IPS-15b (cell line): ENCODE measurements around the gene NXPH2.

Source experiments
- H3K27me3 ChIP-seq: one replicate; pipeline ENCODE4 v1.6.1; 2013; ENCODE audit warnings: low read length; ENCODE audit not compliant: control insufficient read depth, insufficient read depth
- H3K36me3 ChIP-seq: one replicate; pipeline ENCODE4 v1.6.1; 2013; ENCODE audit warnings: low read length; ENCODE audit not compliant: control insufficient read depth, insufficient read depth
- H3K4me1 ChIP-seq: one replicate; pipeline ENCODE4 v1.6.1; 2013; ENCODE audit warnings: mild to moderate bottlenecking, low read length; ENCODE audit not compliant: control insufficient read depth, insufficient read depth
- H3K4me3 ChIP-seq: one replicate; pipeline ENCODE4 v1.5.1; 2013; ENCODE audit warnings: low read depth, low read length
- H3K9ac ChIP-seq: one replicate; pipeline ENCODE4 v1.6.1; 2013; ENCODE audit warnings: low read depth, mild to moderate bottlenecking, low read length
- H3K9me3 ChIP-seq: one replicate; pipeline ENCODE4 v1.6.1; 2013; ENCODE audit warnings: mild to moderate bottlenecking, low read length; ENCODE audit not compliant: control insufficient read depth, insufficient read depth

The NXPH2 gene

DNA sequence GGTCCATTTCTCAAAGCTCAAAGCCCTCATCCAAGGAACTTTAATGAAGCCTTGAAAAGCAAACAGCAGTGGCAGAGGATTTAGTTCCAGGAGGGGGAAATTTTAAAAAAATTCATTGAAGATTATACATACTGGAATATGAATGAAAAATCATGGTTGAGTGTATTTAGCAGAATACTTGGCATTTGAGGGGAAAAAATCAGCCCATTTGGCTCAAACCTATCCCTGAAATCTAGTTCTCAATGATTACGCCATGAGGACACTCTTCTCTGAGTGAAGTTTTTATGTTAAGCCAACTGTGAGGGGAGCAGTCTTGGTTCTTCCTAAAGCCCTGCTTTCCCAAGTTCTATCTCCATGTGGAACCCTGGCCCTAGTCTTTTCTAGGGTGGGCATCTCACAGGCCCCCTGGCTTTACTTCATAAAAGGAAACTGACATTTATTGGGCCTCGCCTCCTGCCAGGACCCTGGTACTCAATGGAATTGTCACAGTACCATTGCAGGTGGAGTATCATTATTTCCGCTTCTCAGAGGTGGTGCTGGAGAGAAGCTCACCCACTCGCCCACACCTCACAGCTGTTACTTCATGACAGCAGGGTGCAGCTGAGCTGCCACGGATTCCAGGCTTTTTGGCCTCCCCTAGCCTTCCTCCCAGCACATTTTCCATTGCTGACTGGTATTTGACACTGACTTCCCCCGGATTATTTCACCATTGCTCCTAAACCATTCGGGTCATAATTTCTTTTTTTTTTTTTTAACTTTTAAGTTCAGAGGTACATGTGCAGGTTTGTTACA, 56.8 kb downstream of the NXPH2 start:
- Histone ChIP-seq H3K9me3 (no peaks in the 10 kb centered on the region), H3K4me1 (peaks cover 2% of the 10 kb centered on the region), H3K27me3 (no peaks in the 10 kb centered on the region), H3K36me3 (no peaks in the 10 kb centered on the region), H3K9ac (no peak overlapping the region), H3K4me3 (no peak overlapping the region)

DNA sequence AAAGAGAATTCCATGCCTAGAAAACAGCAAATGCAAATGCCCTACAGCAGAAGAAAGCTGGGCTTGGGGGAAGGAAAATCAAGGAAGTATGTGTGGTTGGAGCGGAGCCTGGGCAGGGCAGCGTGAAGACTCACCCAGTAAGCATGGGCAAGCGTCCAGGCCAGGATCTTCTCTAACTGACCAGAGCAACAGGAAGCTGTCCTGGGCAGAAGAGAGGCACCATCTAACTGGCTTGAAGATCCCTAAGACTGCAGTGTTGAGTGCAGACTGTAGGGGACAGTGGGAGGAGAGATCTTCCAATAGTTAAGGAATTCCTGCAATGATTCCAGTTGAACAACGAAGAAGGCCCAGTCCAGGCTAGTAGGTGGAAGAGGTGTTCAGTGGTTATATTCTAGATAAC, 57.9 kb downstream of the NXPH2 start:
- Histone ChIP-seq H3K4me3 (no peak overlapping the region), H3K27me3 (no peaks in the 10 kb centered on the region), H3K9ac (no peak overlapping the region), H3K9me3 (no peaks in the 10 kb centered on the region), H3K4me1 (peaks cover 2% of the 10 kb centered on the region), H3K36me3 (no peaks in the 10 kb centered on the region)

DNA sequence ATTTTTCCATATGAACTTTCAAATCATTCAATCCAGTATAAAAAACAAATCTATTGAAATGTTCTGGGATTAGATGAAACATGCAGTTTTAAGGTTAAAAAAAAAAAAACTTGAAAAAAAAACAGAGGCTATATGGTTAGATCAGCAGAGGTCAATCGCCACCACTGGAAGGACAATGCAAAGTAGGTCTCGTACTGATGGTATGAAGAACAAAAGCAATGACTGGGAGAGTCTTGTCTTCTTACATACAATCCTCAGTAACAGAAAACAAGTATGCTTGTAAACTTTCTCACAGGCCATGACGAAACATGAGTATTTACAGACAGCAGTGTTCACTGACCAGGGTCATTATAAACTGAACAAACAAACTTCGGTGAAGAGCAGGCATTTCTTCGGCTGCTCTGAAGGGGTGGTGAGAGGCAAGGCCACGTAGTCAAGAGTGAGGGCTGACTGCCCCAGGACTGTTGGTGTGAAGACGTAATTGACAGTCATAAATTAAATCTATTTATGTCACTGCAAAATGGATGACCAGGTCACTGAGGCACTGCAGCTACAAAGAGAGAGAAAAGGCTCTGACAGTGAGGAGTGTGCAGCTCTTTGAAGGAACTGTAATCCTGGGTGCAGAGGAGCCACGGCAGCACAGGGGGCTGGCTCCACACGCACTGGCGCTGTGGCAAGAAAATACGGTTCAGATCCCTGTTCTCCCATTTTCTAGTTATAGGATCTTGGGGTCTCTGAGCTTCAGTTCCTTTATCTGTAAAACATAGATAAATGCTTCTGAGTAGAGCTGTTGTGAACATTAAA, 60.0 kb downstream of the NXPH2 start:
- no peaks in the 10 kb centered on the region for H3K27me3 ChIP-seq
- no peak overlapping the region for H3K4me3 ChIP-seq
- no peaks in the 10 kb centered on the region for H3K9me3 ChIP-seq
- peaks cover 2% of the 10 kb centered on the region for H3K4me1 ChIP-seq
- H3K36me3 ChIP-seq: no peaks in the 10 kb centered on the region
- no peak overlapping the region for H3K9ac ChIP-seq

DNA sequence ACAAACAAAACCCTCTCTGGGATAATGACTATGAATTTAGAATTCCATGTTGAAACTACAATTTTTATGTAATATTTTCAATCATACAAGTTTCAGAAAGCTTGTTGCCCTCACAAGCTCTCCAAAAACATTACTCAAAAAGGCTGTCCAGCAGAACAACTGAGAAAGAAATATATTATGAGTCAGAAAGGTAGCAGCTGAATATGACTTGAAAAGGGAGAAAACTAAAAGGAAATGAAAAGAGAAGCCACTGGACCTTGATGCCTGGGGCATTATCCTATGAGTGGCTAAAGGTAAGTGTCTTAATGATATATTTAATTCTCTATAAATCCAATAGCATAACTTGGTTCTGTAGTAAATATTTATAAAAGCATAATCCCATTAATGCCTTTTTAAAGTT, 61.8 kb downstream of the NXPH2 start:
- Histone ChIP-seq H3K36me3 (no peaks in the 10 kb centered on the region), H3K4me3 (no peak overlapping the region), H3K4me1 (no peaks in the 10 kb centered on the region), H3K9me3 (no peaks in the 10 kb centered on the region), H3K27me3 (no peaks in the 10 kb centered on the region), H3K9ac (no peak overlapping the region)

DNA sequence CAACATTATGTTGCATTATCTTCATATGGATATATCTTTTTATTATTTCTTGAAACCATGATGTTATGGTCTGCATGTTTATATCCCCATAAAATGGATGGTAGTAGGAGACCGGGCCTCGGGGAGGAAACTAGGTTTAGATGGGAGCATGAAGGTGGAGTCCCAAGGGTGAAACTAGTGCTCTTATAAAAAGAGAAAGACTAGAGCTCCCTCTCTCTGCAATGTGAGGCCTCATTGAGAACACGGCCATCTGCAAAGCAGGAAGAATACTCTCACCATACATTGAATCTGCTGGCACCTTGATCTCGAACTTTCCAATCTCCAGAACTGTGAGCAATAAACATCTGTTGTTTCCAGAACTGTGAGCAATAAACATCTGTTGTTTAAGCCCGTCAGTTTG, 64.0 kb downstream of the NXPH2 start:
- no peaks in the 10 kb centered on the region for H3K4me1 ChIP-seq
- H3K9ac ChIP-seq: no peak overlapping the region
- H3K4me3 ChIP-seq: no peak overlapping the region
- H3K9me3 ChIP-seq: no peaks in the 10 kb centered on the region
- no peaks in the 10 kb centered on the region for H3K36me3 ChIP-seq
- H3K27me3 ChIP-seq: no peaks in the 10 kb centered on the region

DNA sequence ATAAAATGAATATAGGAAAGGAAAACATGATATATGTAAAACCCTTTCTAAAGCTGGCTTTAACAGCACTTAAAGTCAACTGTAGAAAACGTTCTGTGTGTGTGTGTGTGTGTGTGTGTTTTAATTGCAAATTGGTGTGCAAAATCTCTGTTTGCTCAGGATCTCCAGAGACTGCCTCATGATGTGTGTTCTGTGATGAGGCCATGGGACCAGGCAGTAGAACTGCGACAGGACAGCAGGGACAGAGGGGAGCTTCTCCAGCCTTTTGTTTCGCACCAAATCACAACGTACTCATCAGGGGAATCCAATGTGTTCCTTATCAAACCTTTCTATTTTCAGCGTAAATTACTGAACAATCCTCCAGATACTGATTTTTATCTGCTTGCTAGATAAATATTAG, 66.7 kb downstream of the NXPH2 start:
- Histone ChIP-seq H3K9ac (no peak overlapping the region), H3K27me3 (no peaks in the 10 kb centered on the region), H3K9me3 (no peaks in the 10 kb centered on the region), H3K4me1 (no peaks in the 10 kb centered on the region), H3K4me3 (no peak overlapping the region), H3K36me3 (no peaks in the 10 kb centered on the region)

DNA sequence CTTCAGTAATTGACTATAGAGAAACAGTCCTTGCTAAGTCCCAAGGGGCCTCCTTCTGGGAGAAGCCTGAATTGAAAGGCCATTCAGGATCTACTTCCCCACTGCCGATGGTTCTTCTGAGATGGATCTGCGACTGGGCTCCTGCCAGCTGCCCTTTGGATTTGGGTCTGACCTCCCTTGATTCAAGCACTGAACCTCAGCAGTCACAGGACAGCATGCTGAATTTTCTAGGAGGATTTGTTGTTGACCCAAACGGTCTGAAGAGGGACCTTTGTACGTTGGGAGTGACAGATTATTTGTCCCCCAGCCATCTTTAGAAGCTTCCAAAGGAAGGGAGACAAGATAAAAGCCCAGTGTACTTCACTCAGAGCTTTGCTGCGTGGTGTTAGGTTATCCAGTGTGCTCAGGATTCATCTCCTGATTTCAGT, 67.1 kb downstream of the NXPH2 start:
- H3K4me3 ChIP-seq: no peak overlapping the region
- no peaks in the 10 kb centered on the region for H3K36me3 ChIP-seq
- H3K9ac ChIP-seq: no peak overlapping the region
- H3K9me3 ChIP-seq: no peaks in the 10 kb centered on the region
- no peaks in the 10 kb centered on the region for H3K27me3 ChIP-seq
- H3K4me1 ChIP-seq: no peaks in the 10 kb centered on the region

DNA sequence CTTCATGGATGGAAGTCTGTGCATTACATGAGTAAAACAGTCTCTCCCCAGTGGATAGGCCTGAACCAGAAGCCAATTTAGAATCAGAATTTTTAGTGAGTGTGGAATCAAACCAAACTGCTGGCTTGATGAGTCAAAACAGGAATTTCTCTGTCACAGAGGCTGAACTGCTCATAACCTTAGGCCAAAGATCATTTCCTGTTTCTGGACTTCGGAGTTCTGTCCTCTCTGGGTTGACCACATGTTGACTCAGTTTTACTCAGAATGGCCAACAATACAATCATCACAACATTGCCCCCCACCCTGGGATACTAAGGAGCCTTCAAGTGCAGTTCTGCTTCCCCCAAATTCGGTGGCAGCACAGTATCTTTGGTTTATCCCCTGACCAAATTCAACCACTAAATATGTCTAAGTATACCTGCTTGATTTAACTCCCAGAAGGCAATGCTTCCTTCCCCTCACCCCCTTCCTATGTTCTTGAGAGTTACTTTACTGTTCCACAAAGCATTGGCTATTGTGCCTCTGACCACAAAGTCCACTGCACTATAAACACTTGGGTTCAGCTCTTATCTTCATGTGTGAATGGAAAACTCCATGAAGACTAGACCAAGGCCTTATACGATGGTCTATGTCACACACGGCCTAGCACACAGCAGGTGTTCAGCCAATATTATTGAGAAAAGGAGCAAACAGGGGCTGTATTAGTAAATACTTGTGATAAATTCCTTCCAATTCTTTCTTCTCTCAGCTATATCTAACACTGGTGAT, 67.8 kb downstream of the NXPH2 start:
- H3K9me3 ChIP-seq: no peaks in the 10 kb centered on the region
- H3K4me1 ChIP-seq: no peaks in the 10 kb centered on the region

DNA sequence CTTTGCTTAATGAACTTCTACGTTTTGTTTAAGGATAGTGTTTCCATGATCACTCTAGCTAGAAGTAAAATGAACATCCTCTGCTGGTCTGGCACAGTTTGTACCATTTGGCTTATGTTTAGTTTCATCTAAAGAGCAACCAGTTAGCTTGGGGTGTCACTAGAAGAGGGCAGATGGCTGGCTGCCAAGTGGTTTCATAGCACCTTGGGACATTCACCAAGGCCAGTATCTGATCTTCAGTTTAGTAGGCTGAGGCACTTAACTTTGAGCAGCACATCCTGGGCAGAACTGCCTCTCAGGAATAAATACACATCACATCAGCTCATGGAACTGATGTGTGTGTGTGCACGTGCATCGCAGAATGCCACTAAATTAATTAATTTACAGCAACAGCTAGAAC, 68.4 kb downstream of the NXPH2 start:
- no peaks in the 10 kb centered on the region for H3K36me3 ChIP-seq
- H3K4me1 ChIP-seq: no peaks in the 10 kb centered on the region
- H3K9ac ChIP-seq: no peak overlapping the region
- no peak overlapping the region for H3K4me3 ChIP-seq
- H3K27me3 ChIP-seq: no peaks in the 10 kb centered on the region
- no peaks in the 10 kb centered on the region for H3K9me3 ChIP-seq

More for the DNA sequence above, 67.8 kb downstream of the NXPH2 start:
- Histone ChIP-seq H3K4me3 (no peak overlapping the region), H3K9ac (no peak overlapping the region), H3K27me3 (no peaks in the 10 kb centered on the region), H3K36me3 (no peaks in the 10 kb centered on the region)

DNA sequence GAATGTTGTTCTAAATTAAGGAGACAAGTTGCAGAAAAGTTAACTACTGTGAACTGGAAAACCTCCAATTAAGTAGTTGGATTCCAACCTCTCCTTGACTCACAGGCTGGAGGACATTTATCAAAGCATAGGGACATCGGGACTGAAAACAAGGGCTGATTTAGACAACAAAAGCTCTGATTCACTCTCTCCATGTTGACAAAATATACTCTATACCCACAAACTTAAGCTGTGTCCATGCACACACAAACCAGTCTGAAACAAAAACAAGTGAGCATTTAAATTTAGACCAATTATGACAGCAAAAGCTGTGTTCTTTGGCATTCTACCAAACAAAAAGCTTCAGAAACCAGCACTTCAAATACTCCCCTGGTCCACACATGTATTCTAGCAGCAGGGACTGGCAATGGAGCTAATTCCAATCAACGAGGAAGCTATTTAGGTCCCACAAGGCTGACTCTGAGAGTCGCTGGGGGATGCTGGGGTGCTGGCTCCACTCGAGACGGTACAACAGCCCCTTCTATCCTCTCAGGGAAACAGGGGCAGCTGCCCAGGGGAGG, 71.4 kb downstream of the NXPH2 start:
- Histone ChIP-seq H3K27me3 (no peaks in the 10 kb centered on the region), H3K36me3 (no peaks in the 10 kb centered on the region), H3K9me3 (no peaks in the 10 kb centered on the region), H3K9ac (no peak overlapping the region), H3K4me3 (no peak overlapping the region), H3K4me1 (no peaks in the 10 kb centered on the region)

DNA sequence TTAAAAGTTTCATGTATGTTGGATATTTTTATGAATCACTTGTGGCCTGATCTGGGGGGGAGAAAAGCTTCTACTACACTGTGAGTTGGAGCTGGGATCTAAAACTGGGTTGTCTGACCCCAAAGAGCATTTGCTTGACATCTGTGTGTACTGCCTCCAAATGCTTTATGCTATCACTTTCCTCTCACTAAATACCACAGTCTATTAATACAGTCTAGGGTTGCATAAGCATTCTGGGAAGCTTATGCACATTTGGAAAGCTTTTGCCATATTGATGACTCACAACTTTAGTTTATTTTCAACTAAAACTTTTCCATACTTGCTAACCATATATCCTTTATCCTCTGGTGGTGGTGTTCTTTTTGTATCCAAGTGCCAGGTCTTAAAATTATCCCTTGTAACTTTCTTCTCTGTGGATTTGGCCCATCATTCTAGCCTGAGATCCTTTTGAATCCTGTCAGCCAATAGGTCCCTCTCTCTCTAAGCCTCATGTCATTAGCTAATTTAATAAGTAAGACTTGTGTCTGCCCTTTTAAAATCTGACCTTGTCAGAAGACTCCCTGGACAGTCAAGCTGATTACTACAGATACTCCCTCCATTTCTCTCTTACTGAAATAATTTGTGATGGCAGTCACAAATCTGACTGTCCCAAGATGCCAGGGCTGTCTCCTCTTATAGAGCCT, 72.7 kb downstream of the NXPH2 start:
- no peak overlapping the region for H3K4me3 ChIP-seq
- H3K9me3 ChIP-seq: no peaks in the 10 kb centered on the region
- H3K9ac ChIP-seq: no peak overlapping the region
- no peaks in the 10 kb centered on the region for H3K36me3 ChIP-seq
- H3K4me1 ChIP-seq: no peaks in the 10 kb centered on the region
- H3K27me3 ChIP-seq: no peaks in the 10 kb centered on the region
